ENCODE measurements around the gene CLMN.

CLMN gene

DNA sequence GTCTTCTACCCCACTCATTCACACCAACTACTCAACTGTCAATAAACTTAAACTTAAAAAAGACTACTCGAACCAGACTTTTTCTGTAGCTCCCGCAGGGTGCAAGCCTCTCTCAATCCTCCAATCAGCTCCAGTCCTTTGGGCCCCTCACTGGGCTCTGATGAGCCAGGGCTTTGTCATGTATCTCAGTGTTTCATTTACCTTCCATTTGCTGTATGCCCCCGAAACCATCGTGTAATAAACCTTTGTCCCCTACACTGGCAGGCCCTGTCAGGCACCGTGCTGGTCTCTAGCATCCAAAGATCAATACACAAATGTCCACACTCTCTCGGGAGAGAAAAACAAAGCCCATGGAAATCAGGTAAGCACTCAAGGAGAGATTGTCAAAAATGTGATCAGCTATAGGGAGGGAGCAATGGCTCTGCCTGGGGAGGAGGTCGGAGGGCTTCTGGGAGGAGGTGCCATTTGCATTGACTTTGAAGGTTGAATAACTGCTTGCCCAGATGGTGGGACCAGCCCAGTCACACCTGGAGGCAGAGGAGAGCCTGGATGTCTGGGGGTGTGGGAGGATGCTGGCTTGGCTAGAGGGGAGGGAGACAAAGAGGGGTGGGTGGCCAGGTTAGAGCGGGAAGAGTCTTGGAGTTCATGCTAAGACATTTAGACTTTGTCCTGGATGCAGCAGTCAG is 120.3 kb downstream of the CLMN start:
- no peak for DNase-seq (ENCODE audit: low read depth)
- TF ChIP-seq, protein P1, sequence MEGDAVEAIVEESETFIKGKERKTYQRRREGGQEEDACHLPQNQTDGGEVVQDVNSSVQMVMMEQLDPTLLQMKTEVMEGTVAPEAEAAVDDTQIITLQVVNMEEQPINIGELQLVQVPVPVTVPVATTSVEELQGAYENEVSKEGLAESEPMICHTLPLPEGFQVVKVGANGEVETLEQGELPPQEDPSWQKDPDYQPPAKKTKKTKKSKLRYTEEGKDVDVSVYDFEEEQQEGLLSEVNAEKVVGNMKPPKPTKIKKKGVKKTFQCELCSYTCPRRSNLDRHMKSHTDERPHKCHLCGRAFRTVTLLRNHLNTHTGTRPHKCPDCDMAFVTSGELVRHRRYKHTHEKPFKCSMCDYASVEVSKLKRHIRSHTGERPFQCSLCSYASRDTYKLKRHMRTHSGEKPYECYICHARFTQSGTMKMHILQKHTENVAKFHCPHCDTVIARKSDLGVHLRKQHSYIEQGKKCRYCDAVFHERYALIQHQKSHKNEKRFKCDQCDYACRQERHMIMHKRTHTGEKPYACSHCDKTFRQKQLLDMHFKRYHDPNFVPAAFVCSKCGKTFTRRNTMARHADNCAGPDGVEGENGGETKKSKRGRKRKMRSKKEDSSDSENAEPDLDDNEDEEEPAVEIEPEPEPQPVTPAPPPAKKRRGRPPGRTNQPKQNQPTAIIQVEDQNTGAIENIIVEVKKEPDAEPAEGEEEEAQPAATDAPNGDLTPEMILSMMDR (IDR thresholded peaks at IDR 0.05; ENCODE audit: low read length, missing control alignments), result no peak
- H3K4me3 ChIP-seq (replicated peaks; ENCODE audit: low read depth, low read length), result no peak overlapping the region

DNA sequence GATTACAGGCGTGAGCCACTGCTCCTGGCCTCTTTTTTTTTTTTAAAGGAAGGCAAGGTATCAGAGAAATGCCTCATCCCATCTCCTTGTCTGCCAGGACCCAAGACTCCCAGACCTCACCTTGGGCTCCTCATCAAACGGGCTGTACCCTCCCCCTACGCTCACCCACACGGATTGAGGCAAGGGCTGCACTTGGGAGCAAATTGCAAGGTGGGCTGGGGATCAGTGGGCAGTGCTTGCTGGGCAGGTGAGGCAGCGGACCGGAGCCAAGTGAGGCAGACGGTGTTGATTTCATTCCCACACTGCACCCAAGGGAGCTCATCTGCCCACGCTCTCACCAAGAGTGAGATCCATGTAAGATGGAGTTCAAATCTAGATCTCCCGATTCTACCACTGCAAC is 121.4 kb downstream of the CLMN start:
- no peak overlapping the region for H3K4me3 ChIP-seq (replicated peaks; ENCODE audit: low read depth, low read length)
- DNase-seq (ENCODE audit: low read depth), result no peak
- TF ChIP-seq, protein P1 (IDR thresholded peaks at IDR 0.05; ENCODE audit: low read length, missing control alignments), result no peak

DNA sequence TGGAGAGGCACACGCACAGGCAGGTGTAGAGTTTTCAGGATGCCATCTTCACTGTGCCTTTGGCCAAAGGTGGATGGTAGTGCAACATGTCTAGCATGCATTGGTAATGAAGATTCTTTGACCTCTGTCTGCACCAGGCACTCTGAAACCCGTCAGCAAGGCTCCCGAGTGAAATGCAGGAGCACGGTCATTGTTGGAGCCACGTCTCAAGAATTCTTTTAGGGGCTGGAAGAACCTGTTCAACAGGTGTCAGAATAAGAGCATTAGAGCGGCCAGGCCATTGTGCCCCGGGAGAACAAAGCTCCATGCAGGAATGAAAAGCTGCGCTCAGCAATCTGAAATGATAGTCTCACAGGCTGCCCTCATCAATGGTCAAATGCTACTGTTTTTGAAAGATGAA is 122.2 kb downstream of the CLMN start:
- no peak for DNase-seq (ENCODE audit: low read depth)
- TF ChIP-seq, protein P1 (IDR thresholded peaks at IDR 0.05; ENCODE audit: low read length, missing control alignments), result no peak
- no peak overlapping the region for H3K4me3 ChIP-seq (replicated peaks; ENCODE audit: low read depth, low read length)

DNA sequence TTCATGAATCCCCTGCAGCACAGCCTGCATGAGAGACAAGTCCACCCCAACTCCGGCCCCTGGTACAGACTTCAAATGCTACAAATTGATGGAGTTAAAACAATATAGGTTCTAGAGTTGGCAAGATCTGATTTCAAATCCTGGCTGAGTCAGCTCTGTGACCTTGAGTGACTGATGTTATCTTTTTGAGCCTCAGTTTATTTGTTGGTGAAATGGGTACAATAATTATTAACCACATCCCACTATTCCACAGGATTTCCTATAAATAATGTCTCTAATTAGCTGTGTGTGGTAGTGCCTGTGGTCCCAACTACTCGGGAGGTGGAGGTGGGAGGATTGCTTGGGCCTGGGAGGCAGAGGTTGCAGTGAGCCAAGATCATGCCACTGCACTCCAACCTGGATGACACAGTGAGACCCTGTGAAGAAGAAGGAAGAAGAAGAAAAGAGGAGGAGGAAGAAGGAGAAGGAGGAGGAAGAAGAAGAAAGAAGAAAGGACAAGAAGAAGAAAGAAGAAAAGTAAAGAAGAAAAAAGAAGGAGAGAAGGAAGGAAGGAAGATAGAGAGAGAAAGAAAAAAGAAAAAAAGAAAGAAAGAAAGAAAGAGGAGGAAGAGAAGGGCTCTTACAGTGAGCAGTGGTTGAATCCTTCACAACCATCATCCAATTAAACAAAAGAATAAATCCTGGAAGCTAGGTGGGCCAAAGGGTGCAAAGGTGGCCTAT is 122.7 kb downstream of the CLMN start:
- H3K4me3 ChIP-seq (replicated peaks; ENCODE audit: low read depth, low read length), result no peak overlapping the region
- TF ChIP-seq, protein P1 (IDR thresholded peaks at IDR 0.05; ENCODE audit: low read length, missing control alignments), result no peak
- DNase-seq (ENCODE audit: low read depth), result no peak

DNA sequence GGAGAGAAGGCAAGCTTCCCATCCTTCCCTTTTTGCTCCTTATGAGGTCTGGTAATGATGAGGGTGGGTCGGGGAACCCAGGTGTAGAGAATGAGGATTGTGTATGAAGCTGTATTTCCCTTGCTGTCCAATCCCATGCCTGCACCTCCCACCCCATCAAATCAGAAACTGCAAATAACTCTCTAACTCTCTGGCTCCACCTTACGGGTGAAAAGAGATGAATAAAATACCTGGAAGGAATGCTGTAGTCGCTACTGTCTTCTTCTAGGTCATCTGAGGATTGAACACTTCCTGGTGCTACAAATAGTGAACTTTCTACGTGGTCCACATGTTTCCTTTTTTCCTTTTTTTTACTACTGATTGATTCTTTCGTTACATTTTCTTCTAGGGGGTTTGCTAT is 123.4 kb downstream of the CLMN start:
- TF ChIP-seq, protein P1 (IDR thresholded peaks at IDR 0.05; ENCODE audit: low read length, missing control alignments), result peak; percentile 12
- H3K4me3 ChIP-seq (replicated peaks; ENCODE audit: low read depth, low read length), result no peak overlapping the region
- DNase-seq (ENCODE audit: low read depth), result peak; percentile 18

DNA sequence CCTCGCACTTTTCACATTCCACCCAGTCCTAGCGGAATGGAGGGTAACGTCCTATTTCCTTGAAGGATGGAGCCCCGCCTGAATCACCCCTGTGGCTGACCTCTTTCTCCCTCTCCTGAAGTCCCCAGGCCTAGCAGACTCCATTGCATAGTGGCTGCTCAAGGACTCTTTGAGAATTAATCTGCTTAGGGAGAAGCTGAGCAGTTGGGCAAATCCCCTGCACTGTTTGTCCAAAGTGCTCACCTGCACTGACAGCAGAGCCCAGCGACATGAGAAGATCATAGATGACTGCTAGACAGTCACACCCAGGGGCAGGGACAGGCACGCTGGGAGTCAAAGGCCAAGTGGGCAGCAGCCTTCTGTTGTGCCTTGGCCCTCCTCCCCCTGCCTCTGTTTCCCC is 124.7 kb downstream of the CLMN start:
- TF ChIP-seq, protein P1 (IDR thresholded peaks at IDR 0.05; ENCODE audit: low read length, missing control alignments), result no peak
- no peak for DNase-seq (ENCODE audit: low read depth)
- H3K4me3 ChIP-seq (replicated peaks; ENCODE audit: low read depth, low read length), result no peak overlapping the region
